IMR-90 (cell line): ENCODE data around the gene NPAS2. TPM values are rescaled to one million over a fixed set of nuclear protein-coding genes. Genes with fewer than 3 reads are reported as not detected.
A peak's percentile ranks its signal among the peaks of the same experiment; 100 is the strongest.

Experiments used
- ATAC-seq: fragments of 200-7000 bp; cut with Tn5 transposase; 2 replicates; pipeline ENCODE4 v1.9.1; 2020; ENCODE audit warnings: low read depth, mild to moderate bottlenecking, moderate library complexity
- BruUV-seq: library from RNA; stranded (reverse); fragments of 400-500 nt; replicated peaks from 2 replicates; lab custom pipeline; 2021; lab: Mats Ljungman, UMichigan
- CTCF ChIA-PET: fragments of 300-600 bp; formaldehyde crosslinking; extraction: SDS; loops from one replicate; lab custom pipeline; 2021; ENCODE audit warnings: antibody characterized with exemption; lab: Yijun Ruan, JAX
- POLR2A ChIA-PET: fragments of 300-600 bp; sonication (Branson Sonifier 250); formaldehyde crosslinking; loops from one replicate; lab custom pipeline; 2022; ENCODE audit warnings: antibody characterized with exemption; ENCODE audit not compliant: unreplicated experiment; lab: Charles Lee
- DNase-seq: peaks from one replicate; pipeline ENCODE4 v3.0.0; 2013
- H2AFZ ChIP-seq: replicated peaks from 2 replicates; pipeline ENCODE3; 2013; ENCODE audit warnings: low read length, mild to moderate bottlenecking; ENCODE audit not compliant: poor library complexity
- H2AK5ac ChIP-seq: 2 replicates; pipeline ENCODE4 v1.6.1; 2013; ENCODE audit warnings: low read depth, low read length, inconsistent platforms
- H2AK9ac ChIP-seq: replicated peaks from 2 replicates; pipeline ENCODE3; 2013; ENCODE audit warnings: mild to moderate bottlenecking, low read depth, low read length, moderate library complexity; ENCODE audit not compliant: poor library complexity
- H2BK120ac ChIP-seq: 2 replicates; pipeline ENCODE4 v1.6.1; 2013; ENCODE audit warnings: low read depth, low read length, inconsistent platforms
- H2BK15ac ChIP-seq: 3 replicates; pipeline ENCODE4 v1.6.1; 2013; ENCODE audit warnings: low read depth, low read length, inconsistent platforms
- H2BK20ac ChIP-seq: 2 replicates; pipeline ENCODE4 v1.6.1; 2013; ENCODE audit warnings: low read depth, mild to moderate bottlenecking, inconsistent platforms, low read length, moderate library complexity
- H2BK5ac ChIP-seq: 2 replicates; pipeline ENCODE4 v1.6.1; 2013; ENCODE audit warnings: mild to moderate bottlenecking, low read depth, low read length, inconsistent platforms; ENCODE audit not compliant: poor library complexity, severe bottlenecking
- H3K14ac ChIP-seq: replicated peaks from 2 replicates; pipeline ENCODE4 v1.6.1; 2013; ENCODE audit warnings: low read depth, low read length, inconsistent platforms
- H3K18ac ChIP-seq: 2 replicates; pipeline ENCODE4 v1.6.1; 2013; ENCODE audit warnings: low read depth, low read length, control low read depth
- H3K23ac ChIP-seq: 2 replicates; pipeline ENCODE4 v1.6.1; 2013; ENCODE audit warnings: low read depth, low read length, inconsistent platforms
- H3K27ac ChIP-seq: 2 replicates; pipeline ENCODE4 v1.5.1; 2013; ENCODE audit warnings: mild to moderate bottlenecking, control low read depth, low read length; ENCODE audit not compliant: insufficient read depth
- H3K27me3 ChIP-seq: 2 replicates; pipeline ENCODE4 v1.6.1; 2013; ENCODE audit warnings: low read length; ENCODE audit not compliant: control insufficient read depth, insufficient read depth
- H3K36me3 ChIP-seq: 2 replicates; pipeline ENCODE4 v1.6.1; 2013; ENCODE audit warnings: low read length, mixed read lengths; ENCODE audit not compliant: control insufficient read depth, insufficient read depth
- H3K4ac ChIP-seq: 2 replicates; pipeline ENCODE4 v1.6.1; 2013; ENCODE audit warnings: low read depth, low read length, inconsistent platforms
- H3K4me1 ChIP-seq: 2 replicates; pipeline ENCODE4 v1.6.1; 2013; ENCODE audit warnings: low read length, mixed read lengths; ENCODE audit not compliant: control insufficient read depth, insufficient read depth
- H3K4me2 ChIP-seq: 2 replicates; pipeline ENCODE4 v1.6.1; 2013; ENCODE audit warnings: low read depth, mild to moderate bottlenecking, control low read depth, low read length, moderate library complexity
- H3K4me3 ChIP-seq: 2 replicates; pipeline ENCODE4 v1.5.1; 2013; ENCODE audit warnings: low read depth, mild to moderate bottlenecking, control low read depth, low read length, moderate library complexity; ENCODE audit not compliant: insufficient read depth
- H3K56ac ChIP-seq: 2 replicates; pipeline ENCODE4 v1.6.1; 2013; ENCODE audit warnings: low read length, inconsistent platforms; ENCODE audit not compliant: insufficient read depth; ENCODE audit errors: extremely low read depth
- H3K79me1 ChIP-seq, 2 experiments: 2 replicates each; pipeline ENCODE4 v1.6.1; 2013; ENCODE audit warnings: low read length in 2 of 2, inconsistent platforms in 1 of 2, low read depth in 1 of 2
- H3K9ac ChIP-seq: 2 replicates; pipeline ENCODE4 v1.6.1; 2013; ENCODE audit warnings: low read depth, low read length, control low read depth
- H3K9me1 ChIP-seq: 2 replicates; pipeline ENCODE4 v1.6.1; 2013; ENCODE audit warnings: low read length, inconsistent platforms; ENCODE audit not compliant: insufficient read depth
- H3K9me3 ChIP-seq: 2 replicates; pipeline ENCODE4 v1.6.1; 2013; ENCODE audit warnings: low read length; ENCODE audit not compliant: control insufficient read depth, insufficient read depth
- H4K20me1 ChIP-seq: 2 replicates; pipeline ENCODE4 v1.6.1; 2013; ENCODE audit warnings: low read length, inconsistent platforms; ENCODE audit not compliant: insufficient read depth
- H4K5ac ChIP-seq: 2 replicates; pipeline ENCODE4 v1.6.1; 2013; ENCODE audit warnings: mild to moderate bottlenecking, low read depth, low read length, control low read depth
- H4K8ac ChIP-seq, 2 experiments: 2 replicates each; pipeline ENCODE4 v1.6.1; 2013; ENCODE audit warnings: low read depth in 2 of 2, low read length in 2 of 2, control low read depth in 1 of 2, inconsistent platforms in 1 of 2
- H4K91ac ChIP-seq: 2 replicates; pipeline ENCODE4 v1.6.1; 2013; ENCODE audit warnings: low read depth, low read length, inconsistent platforms; ENCODE audit not compliant: insufficient read depth
- BHLHE40 ChIP-seq: fragments of 150-350 bp; IDR thresholded peaks from 2 replicates; pipeline ENCODE4 v1.6.1; 2016; ENCODE audit warnings: mild to moderate bottlenecking, low read depth, low read length
- FOS ChIP-seq: fragments of 150-350 bp; IDR thresholded peaks from 2 replicates; pipeline ENCODE4 v1.6.1; 2016; ENCODE audit warnings: low read depth, low read length
- NFE2L2 ChIP-seq: fragments of 150-350 bp; IDR thresholded peaks from 2 replicates; pipeline ENCODE4 v1.6.1; 2016; ENCODE audit warnings: low read depth, mild to moderate bottlenecking, low read length
- POLR2A ChIP-seq: IDR thresholded peaks from 2 replicates; pipeline ENCODE4 v1.6.1; 2012; ENCODE audit warnings: mild to moderate bottlenecking, low read depth, low read length
- RAD21 ChIP-seq: IDR thresholded peaks from 2 replicates; pipeline ENCODE4 v1.6.1; 2012; ENCODE audit warnings: low read length, improper control_type of control experiment
- RCOR1 ChIP-seq: IDR thresholded peaks from 2 replicates; pipeline ENCODE4 v1.6.1; 2012; ENCODE audit warnings: mild to moderate bottlenecking, low read length, improper control_type of control experiment; ENCODE audit not compliant: insufficient replicate concordance
- WGBS, 2 experiments: methylation state at CpG; one replicate each; pipeline versions ENCODE4 v1.1.5 to v1.1.7; 2013; ENCODE audit warnings: missing lambda C conversion rate in 2 of 2; ENCODE audit not compliant: insufficient read length in 1 of 2; ENCODE audit errors: extremely low coverage in 2 of 2; 5-methylcytosine and 5-hydroxymethylcytosine counted together
- dilution Hi-C: fragments of 300-500 bp; cut with HindIII; formaldehyde crosslinking; loops from one replicate; pipeline ENCODE4 v1.14.3; 2018; ENCODE audit warnings: low sequenced_read_pairs; ENCODE audit not compliant: unreplicated experiment
- in situ Hi-C: fragments of 300-500 bp; cut with MboI; formaldehyde crosslinking; loops from 3 replicates; pipeline ENCODE4 v1.14.3; 2019; ENCODE audit warnings: low sequenced_read_pairs, inconsistent platforms, mixed read lengths
- intact Hi-C: fragments of 100-400 bp; cut with micrococcal nuclease; formaldehyde crosslinking; loops from 2 replicates; pipeline ENCODE4 v1.10.0; 2022
- polyA plus RNA-seq, 3 experiments: library from polyadenylated mRNA; depleted of rRNA; stranded (reverse); fragments of >200 nt; gene quantifications; 2 replicates each; pipeline ENCODE4 v1.2.3, GENCODE V29; 2012; ENCODE audit warnings: low replicate concordance in 1 of 3
- total RNA-seq: library from RNA; depleted of rRNA; stranded (reverse); fragments of >200 nt; gene quantifications from 2 replicates; pipeline ENCODE4 v1.2.3, GENCODE V29; 2012
- TF ChIP-seq, protein P1 (sequence below): fragments of 150-350 bp; IDR thresholded peaks from 2 replicates; pipeline ENCODE4 v1.6.1; 2016; ENCODE audit warnings: low read depth, mild to moderate bottlenecking, low read length, moderate library complexity, borderline replicate concordance
- TF ChIP-seq, protein P2 (sequence below): fragments of 150-350 bp; IDR thresholded peaks from 2 replicates; pipeline ENCODE4 v1.6.1; 2017; ENCODE audit warnings: mild to moderate bottlenecking, antibody characterized with exemption, low read length, low read depth

The NPAS2 gene
- total and polyA plus RNA-seq, 2 of the 4 experiments (the other 2 are of a cell fraction), result 5.2 to 14.8 TPM

DNA sequence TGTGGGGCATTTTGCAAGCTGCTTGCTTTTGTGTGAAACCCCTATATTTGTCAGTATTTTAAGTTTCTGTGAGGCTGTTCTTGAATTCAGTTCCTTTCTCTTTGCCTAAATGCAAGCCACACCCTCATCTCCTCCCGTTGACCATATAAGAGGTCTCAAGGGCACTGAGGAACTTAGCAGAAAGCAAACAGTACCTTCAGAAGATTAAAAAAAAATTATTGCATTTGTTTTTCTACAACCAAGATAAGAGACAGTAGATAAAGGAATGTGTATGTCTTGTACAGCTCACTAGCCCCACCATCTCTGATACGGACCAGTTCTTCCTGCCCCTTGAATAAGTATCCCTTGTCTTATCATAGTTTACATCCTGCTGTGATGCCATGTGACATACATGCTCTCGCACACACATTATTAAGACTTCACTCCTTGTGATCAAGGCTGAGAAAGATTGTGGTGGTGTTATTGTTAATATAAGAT lies 64.2 kb downstream of the NPAS2 start:
- H2BK15ac ChIP-seq, result 0 out of 3 replicates have a peak overlapping the region, but pooled peaks have one; percentile 23
- peaks cover 10 to 44% of the 10 kb centered on the region in 2 experiments for H3K79me1 ChIP-seq
- WGBS, 2 experiments, result no CpG with 5 or more reads among the region's 3 CpGs
- POLR2A ChIA-PET, result no interaction called here
- H3K9me1 ChIP-seq, result peaks cover 22% of the 10 kb centered on the region
- H3K9me3 ChIP-seq, result no peaks in the 10 kb centered on the region
- no peak overlapping the region for H2BK5ac ChIP-seq
- H4K20me1 ChIP-seq, result peaks cover 8% of the 10 kb centered on the region; the same call in 1 of the 2 replicates
- no peak overlapping the region for H3K9ac ChIP-seq
- peak overlapping the region; percentile 32; the same call in 1 of the 2 replicates for H2BK120ac ChIP-seq
- DNase-seq (peak; percentile 42), ATAC-seq (peak; percentile 43)
- H3K56ac ChIP-seq, result no peak overlapping the region
- CTCF ChIA-PET, result no interaction called here
- TF ChIP-seq FOS (no peak), RCOR1 (no peak), RAD21 (no peak), NFE2L2 (no peak), POLR2A (no peak), BHLHE40 (no peak)
- TF ChIP-seq, protein P1, sequence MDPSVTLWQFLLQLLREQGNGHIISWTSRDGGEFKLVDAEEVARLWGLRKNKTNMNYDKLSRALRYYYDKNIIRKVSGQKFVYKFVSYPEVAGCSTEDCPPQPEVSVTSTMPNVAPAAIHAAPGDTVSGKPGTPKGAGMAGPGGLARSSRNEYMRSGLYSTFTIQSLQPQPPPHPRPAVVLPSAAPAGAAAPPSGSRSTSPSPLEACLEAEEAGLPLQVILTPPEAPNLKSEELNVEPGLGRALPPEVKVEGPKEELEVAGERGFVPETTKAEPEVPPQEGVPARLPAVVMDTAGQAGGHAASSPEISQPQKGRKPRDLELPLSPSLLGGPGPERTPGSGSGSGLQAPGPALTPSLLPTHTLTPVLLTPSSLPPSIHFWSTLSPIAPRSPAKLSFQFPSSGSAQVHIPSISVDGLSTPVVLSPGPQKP, result no peak
- TF ChIP-seq, protein P2, sequence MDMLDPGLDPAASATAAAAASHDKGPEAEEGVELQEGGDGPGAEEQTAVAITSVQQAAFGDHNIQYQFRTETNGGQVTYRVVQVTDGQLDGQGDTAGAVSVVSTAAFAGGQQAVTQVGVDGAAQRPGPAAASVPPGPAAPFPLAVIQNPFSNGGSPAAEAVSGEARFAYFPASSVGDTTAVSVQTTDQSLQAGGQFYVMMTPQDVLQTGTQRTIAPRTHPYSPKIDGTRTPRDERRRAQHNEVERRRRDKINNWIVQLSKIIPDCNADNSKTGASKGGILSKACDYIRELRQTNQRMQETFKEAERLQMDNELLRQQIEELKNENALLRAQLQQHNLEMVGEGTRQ, result no peak
- H3K14ac ChIP-seq, result peak overlapping the region; percentile 37; the same call in 1 of the 2 replicates
- H3K4me3 ChIP-seq, result no peak overlapping the region
- H4K91ac ChIP-seq, result no peak overlapping the region
- H3K4me2 ChIP-seq, result no peak overlapping the region
- no peaks in the 10 kb centered on the region for H3K36me3 ChIP-seq
- 0 out of 4 replicates have a peak overlapping the region, but pooled peaks of 1 of the 2 experiments have one; percentile 9 for H4K8ac ChIP-seq
- in situ Hi-C loops, result no loop called here
- H3K4me1 ChIP-seq, result peaks cover 13% of the 10 kb centered on the region
- H2AFZ ChIP-seq, result no peak overlapping the region
- H2AK9ac ChIP-seq, result no peak overlapping the region
- no peaks in the 10 kb centered on the region for H3K27me3 ChIP-seq
- peak overlapping the region; percentile 31; the same call in 1 of the 2 replicates for H3K23ac ChIP-seq
- intact Hi-C loops, result no loop called here
- peak overlapping the region; percentile 3; the same call in 1 of the 2 replicates for H2AK5ac ChIP-seq
- no peak overlapping the region for H3K18ac ChIP-seq
- peak overlapping the region; percentile 39; the same call in 1 of the 2 replicates for H2BK20ac ChIP-seq
- no peak overlapping the region for H3K27ac ChIP-seq
- dilution Hi-C loops, result no loop called here
- BruUV-seq, result no TSS peak
- peak overlapping the region; percentile 7; the same call in 1 of the 2 replicates for H3K4ac ChIP-seq
- H4K5ac ChIP-seq, result no peak overlapping the region
